Gastrocnemius medialis (tissue), 4 donors: ENCODE data around the gene BSX.

Experiments used
- CTCF ChIP-seq, 5 experiments: fragments of 450-650 bp in 3 of 5; fragments of 200-600 bp in 2 of 5; sonication (generic) in 2 of 5; IDR thresholded peaks in 4 of 5; conservative IDR thresholded peaks in 1 of 5; 1 replicate in 4 of 5; 2 replicates in 1 of 5; pipeline ENCODE4 v1.5.1; 2016 to 2019; ENCODE audit warnings: antibody characterized with exemption in 5 of 5, mild to moderate bottlenecking in 3 of 5, moderate library complexity in 3 of 5
- POLR2A ChIP-seq, 2 donors: fragments of 450-650 bp; IDR thresholded peaks; one replicate each; pipeline ENCODE4 v1.6.1; 2017; ENCODE audit warnings: antibody characterized with exemption in 2 of 2, mild to moderate bottlenecking in 2 of 2, moderate library complexity in 2 of 2

GRCh38 chr11:122976061-122976733 is 5.4 kb downstream of the BSX start:
- TF ChIP-seq CTCF (IDR thresholded peaks at IDR 0.05 in 4 of 5, conservative IDR thresholded peaks at IDR 0.05 in 1 of 5) (no peak), POLR2A (IDR thresholded peaks at IDR 0.05) (no peak)
